ENCODE data around the gene EMC1. TPM values are rescaled to one million over a fixed set of nuclear protein-coding genes. Genes with fewer than 3 reads are reported as not detected.

EMC1 gene
- polyA plus RNA-seq, 1 of the 3 experiments (the other 2 are of a cell fraction): 87.6 TPM

DNA sequence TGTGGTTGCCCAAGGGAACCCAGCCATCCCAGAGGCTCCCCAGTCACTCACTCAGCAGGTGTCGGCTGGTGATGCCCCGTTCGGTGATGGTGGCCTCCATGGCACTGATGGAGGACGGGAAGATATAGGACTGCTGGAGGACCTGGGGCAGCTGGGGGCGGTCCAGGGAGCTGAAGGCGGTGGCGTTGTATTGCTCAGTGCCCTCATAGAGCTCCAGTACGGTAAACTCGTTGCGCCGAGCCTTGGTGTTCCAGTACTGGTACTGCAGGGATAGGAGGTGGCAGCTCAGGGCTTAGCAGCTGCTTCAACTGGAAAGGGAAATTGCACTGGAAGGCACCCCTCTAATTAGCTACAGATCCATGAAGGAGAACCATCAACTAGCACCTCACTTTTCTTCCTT is 28.8 kb downstream of the EMC1 start:
- no peak overlapping the region for H2AFZ ChIP-seq (ENCODE audit: low read depth)
- CTCF ChIA-PET: interaction anchor here (2.5 kb wide), 1 partner anchor 19 kb away, joined by 10 read pairs; no protein-coding TSS in a partner anchor
- H4K20me1 ChIP-seq (ENCODE audit: insufficient read depth): no peaks in the 10 kb centered on the region
- no peak overlapping the region for H3K9ac ChIP-seq
- DNase-seq: no peak
- no peak overlapping the region for H3K4me2 ChIP-seq
- no peaks in the 10 kb centered on the region for H3K4me1 ChIP-seq (ENCODE audit: control insufficient read depth in 1 of 2, insufficient read depth in 2 of 2, low read depth in 1 of 2, low read length in 1 of 2)
- H3K9me3 ChIP-seq: no peaks in the 10 kb centered on the region
- H3F3A ChIP-seq (replicated peaks; ENCODE audit: insufficient read depth): peaks cover 6% of the 10 kb centered on the region
- POLR2A ChIA-PET: no interaction called here
- peaks cover 57 to 76% of the 10 kb centered on the region in 2 experiments for H3K36me3 ChIP-seq (replicated peaks in 1 of 2; ENCODE audit: control insufficient read depth in 1 of 2, insufficient read depth in 2 of 2, low read length in 1 of 2)
- peaks cover 2% of the 10 kb centered on the region; the same call in 1 of the 2 replicates for H3K79me2 ChIP-seq (ENCODE audit: insufficient read depth)
- no peaks in the 10 kb centered on the region for H3K27me3 ChIP-seq (ENCODE audit: insufficient read depth)
- WGBS (ENCODE audit: low lambda C conversion rate): 98% methylated on average over 11 of the region's 11 CpGs
- H3K27ac ChIP-seq (ENCODE audit: low read depth in 2 of 2, low read length in 1 of 2): no peak overlapping the region
- TF ChIP-seq FOXM1 (IDR thresholded peaks at IDR 0.05; ENCODE audit: low read depth): no peak
- no peak for TF ChIP-seq TAF1 (IDR thresholded peaks at IDR 0.05; ENCODE audit: borderline replicate concordance, low read depth, low read length)
- TF ChIP-seq JUND (IDR thresholded peaks at IDR 0.05): no peak
- TF ChIP-seq EZH2phosphoT487 (IDR thresholded peaks at IDR 0.05; ENCODE audit: borderline replicate concordance, low read depth): no peak
- TF ChIP-seq, protein P1, sequence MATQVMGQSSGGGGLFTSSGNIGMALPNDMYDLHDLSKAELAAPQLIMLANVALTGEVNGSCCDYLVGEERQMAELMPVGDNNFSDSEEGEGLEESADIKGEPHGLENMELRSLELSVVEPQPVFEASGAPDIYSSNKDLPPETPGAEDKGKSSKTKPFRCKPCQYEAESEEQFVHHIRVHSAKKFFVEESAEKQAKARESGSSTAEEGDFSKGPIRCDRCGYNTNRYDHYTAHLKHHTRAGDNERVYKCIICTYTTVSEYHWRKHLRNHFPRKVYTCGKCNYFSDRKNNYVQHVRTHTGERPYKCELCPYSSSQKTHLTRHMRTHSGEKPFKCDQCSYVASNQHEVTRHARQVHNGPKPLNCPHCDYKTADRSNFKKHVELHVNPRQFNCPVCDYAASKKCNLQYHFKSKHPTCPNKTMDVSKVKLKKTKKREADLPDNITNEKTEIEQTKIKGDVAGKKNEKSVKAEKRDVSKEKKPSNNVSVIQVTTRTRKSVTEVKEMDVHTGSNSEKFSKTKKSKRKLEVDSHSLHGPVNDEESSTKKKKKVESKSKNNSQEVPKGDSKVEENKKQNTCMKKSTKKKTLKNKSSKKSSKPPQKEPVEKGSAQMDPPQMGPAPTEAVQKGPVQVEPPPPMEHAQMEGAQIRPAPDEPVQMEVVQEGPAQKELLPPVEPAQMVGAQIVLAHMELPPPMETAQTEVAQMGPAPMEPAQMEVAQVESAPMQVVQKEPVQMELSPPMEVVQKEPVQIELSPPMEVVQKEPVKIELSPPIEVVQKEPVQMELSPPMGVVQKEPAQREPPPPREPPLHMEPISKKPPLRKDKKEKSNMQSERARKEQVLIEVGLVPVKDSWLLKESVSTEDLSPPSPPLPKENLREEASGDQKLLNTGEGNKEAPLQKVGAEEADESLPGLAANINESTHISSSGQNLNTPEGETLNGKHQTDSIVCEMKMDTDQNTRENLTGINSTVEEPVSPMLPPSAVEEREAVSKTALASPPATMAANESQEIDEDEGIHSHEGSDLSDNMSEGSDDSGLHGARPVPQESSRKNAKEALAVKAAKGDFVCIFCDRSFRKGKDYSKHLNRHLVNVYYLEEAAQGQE (IDR thresholded peaks at IDR 0.05; ENCODE audit: low read depth, low read length): no peak
- TF ChIP-seq FOXJ3 (CRISPR knock-in tag; IDR thresholded peaks at IDR 0.05): no peak
- no peak for TF ChIP-seq RXRA (IDR thresholded peaks at IDR 0.05; ENCODE audit: borderline replicate concordance, low read depth)
- TF ChIP-seq POLR2AphosphoS5 (IDR thresholded peaks at IDR 0.05; ENCODE audit: low read depth, low read length): no peak
- TF ChIP-seq, protein P2, sequence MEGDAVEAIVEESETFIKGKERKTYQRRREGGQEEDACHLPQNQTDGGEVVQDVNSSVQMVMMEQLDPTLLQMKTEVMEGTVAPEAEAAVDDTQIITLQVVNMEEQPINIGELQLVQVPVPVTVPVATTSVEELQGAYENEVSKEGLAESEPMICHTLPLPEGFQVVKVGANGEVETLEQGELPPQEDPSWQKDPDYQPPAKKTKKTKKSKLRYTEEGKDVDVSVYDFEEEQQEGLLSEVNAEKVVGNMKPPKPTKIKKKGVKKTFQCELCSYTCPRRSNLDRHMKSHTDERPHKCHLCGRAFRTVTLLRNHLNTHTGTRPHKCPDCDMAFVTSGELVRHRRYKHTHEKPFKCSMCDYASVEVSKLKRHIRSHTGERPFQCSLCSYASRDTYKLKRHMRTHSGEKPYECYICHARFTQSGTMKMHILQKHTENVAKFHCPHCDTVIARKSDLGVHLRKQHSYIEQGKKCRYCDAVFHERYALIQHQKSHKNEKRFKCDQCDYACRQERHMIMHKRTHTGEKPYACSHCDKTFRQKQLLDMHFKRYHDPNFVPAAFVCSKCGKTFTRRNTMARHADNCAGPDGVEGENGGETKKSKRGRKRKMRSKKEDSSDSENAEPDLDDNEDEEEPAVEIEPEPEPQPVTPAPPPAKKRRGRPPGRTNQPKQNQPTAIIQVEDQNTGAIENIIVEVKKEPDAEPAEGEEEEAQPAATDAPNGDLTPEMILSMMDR (IDR thresholded peaks at IDR 0.05): no peak
- TF ChIP-seq, protein P3, sequence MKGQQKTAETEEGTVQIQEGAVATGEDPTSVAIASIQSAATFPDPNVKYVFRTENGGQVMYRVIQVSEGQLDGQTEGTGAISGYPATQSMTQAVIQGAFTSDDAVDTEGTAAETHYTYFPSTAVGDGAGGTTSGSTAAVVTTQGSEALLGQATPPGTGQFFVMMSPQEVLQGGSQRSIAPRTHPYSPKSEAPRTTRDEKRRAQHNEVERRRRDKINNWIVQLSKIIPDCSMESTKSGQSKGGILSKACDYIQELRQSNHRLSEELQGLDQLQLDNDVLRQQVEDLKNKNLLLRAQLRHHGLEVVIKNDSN (IDR thresholded peaks at IDR 0.05; ENCODE audit: borderline replicate concordance, low read depth): no peak
- TF ChIP-seq SMC3 (IDR thresholded peaks at IDR 0.05; ENCODE audit: low read depth, low read length): no peak
- no peak for TF ChIP-seq RCOR1 (IDR thresholded peaks at IDR 0.05; ENCODE audit: low read length)
- no peak for TF ChIP-seq RFX5 (IDR thresholded peaks at IDR 0.05; ENCODE audit: low read length)
- TF ChIP-seq, protein P4, sequence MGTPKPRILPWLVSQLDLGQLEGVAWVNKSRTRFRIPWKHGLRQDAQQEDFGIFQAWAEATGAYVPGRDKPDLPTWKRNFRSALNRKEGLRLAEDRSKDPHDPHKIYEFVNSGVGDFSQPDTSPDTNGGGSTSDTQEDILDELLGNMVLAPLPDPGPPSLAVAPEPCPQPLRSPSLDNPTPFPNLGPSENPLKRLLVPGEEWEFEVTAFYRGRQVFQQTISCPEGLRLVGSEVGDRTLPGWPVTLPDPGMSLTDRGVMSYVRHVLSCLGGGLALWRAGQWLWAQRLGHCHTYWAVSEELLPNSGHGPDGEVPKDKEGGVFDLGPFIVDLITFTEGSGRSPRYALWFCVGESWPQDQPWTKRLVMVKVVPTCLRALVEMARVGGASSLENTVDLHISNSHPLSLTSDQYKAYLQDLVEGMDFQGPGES (IDR thresholded peaks at IDR 0.05; ENCODE audit: low read depth, low read length): no peak
- no peak for TF ChIP-seq GABPA (IDR thresholded peaks at IDR 0.05; ENCODE audit: low read depth)
- no peak for TF ChIP-seq CHD2 (IDR thresholded peaks at IDR 0.05; ENCODE audit: low read length, partially characterized antibody)
- TF ChIP-seq FOSL2 (IDR thresholded peaks at IDR 0.05; ENCODE audit: borderline replicate concordance, low read depth): no peak
- no peaks in the 10 kb centered on the region for H3K9me2 ChIP-seq
- no peak overlapping the region for H3K4me3 ChIP-seq (ENCODE audit: low read depth in 2 of 2, low read length in 1 of 2)

All from SK-N-SH (cell line).